VCaP (cell line): ENCODE results near the gene ARHGEF7.

ENCODE experiments used
- H3K27ac ChIP-seq: fragments of 450-650 bp; 2 replicates; pipeline ENCODE4 v1.5.1; 2017
- CTCF ChIP-seq: fragments of 450-650 bp; conservative IDR thresholded peaks from 2 replicates; pipeline ENCODE4 v1.5.1; 2017; ENCODE audit warnings: mild to moderate bottlenecking, moderate library complexity

ARHGEF7 gene

GRCh38 chr13:111278743-111279652 is 163.9 kb downstream of the ARHGEF7 start:
- H3K27ac ChIP-seq: no peak overlapping the region

GRCh38 chr13:111280226-111280625 is 165.1 kb downstream of the ARHGEF7 start:
- no peak overlapping the region for H3K27ac ChIP-seq
- TF ChIP-seq CTCF: no peak

More at GRCh38 chr13:111278743-111279652, 163.9 kb downstream of the ARHGEF7 start:
- no peak for TF ChIP-seq CTCF

- no peak for TF ChIP-seq CTCF
- H3K27ac ChIP-seq: no peak overlapping the region
Observed at GRCh38 chr13:111280681-111281585, 165.8 kb downstream of the ARHGEF7 start.

GRCh38 chr13:111281751-111282311 is 166.7 kb downstream of the ARHGEF7 start:
- H3K27ac ChIP-seq: peak overlapping the region; percentile 0; the same call in 1 of the 2 replicates
- TF ChIP-seq CTCF: no peak

- no peak for TF ChIP-seq CTCF
- peak overlapping the region; percentile 0; the same call in 1 of the 2 replicates for H3K27ac ChIP-seq
Observed at GRCh38 chr13:111282425-111282824, 167.3 kb downstream of the ARHGEF7 start.

- peak overlapping the region; percentile 0; the same call in 1 of the 2 replicates for H3K27ac ChIP-seq
- no peak for TF ChIP-seq CTCF
Observed at GRCh38 chr13:111282997-111283396, 167.9 kb downstream of the ARHGEF7 start.
